Activated B cell treated with CpG ODN at 0.5 μM for 24 hours (primary cell): Measurements from ENCODE around the gene NUP62. TPM values are rescaled to one million over a fixed set of nuclear protein-coding genes. Genes with fewer than 3 reads are reported as not detected.

ENCODE experiments used
- ATAC-seq: fragments of 200-7000 bp; cut with Tn5 transposase; one replicate; pipeline ENCODE4 v1.10.0; 2021; ENCODE audit warnings: low read depth, mild to moderate bottlenecking, moderate library complexity
- CTCF ChIA-PET: fragments of 350-600 bp; sonication (Branson Sonifier 250); formaldehyde crosslinking; loops from one replicate; lab custom pipeline; 2021; ENCODE audit warnings: antibody characterized with exemption; lab: Charles Lee
- POLR2A ChIA-PET: fragments of 350-600 bp; sonication (Branson Sonifier 250); formaldehyde crosslinking; loops from one replicate; lab custom pipeline; 2021; ENCODE audit warnings: antibody characterized with exemption; lab: Charles Lee
- DNase-seq: peaks from one replicate; pipeline ENCODE4 v3.0.0; 2022
- H3K27ac Mint-ChIP-seq: one replicate; pipeline ENCODE4 v1.8.0; 2020; ENCODE audit warnings: mixed read lengths
- H3K27me3 Mint-ChIP-seq: one replicate; pipeline ENCODE4 v1.8.0; 2021; ENCODE audit warnings: mixed read lengths
- H3K36me3 Mint-ChIP-seq: one replicate; pipeline ENCODE4 v1.8.0; 2021; ENCODE audit warnings: low read depth, mixed read lengths
- H3K4me1 Mint-ChIP-seq: one replicate; pipeline ENCODE4 v1.8.0; 2021; ENCODE audit warnings: mixed read lengths
- H3K4me3 Mint-ChIP-seq: one replicate; pipeline ENCODE4 v1.8.0; 2020; ENCODE audit warnings: mild to moderate bottlenecking, mixed read lengths
- H3K9me3 Mint-ChIP-seq: one replicate; pipeline ENCODE4 v1.8.0; 2020; ENCODE audit warnings: mixed read lengths
- intact Hi-C: fragments of 100-400 bp; cut with micrococcal nuclease; formaldehyde crosslinking; loops from one replicate; pipeline ENCODE4 v1.15.1; 2024
- total RNA-seq: library from RNA; stranded (reverse); gene quantifications from 2 replicates; pipeline ENCODE4 v1.2.3, GENCODE V29; 2022
- TF ChIP-seq, protein P1 (sequence below): fragments of 200-600 bp; IDR thresholded peaks from one replicate; pipeline ENCODE4 v1.8.0; 2022; ENCODE audit warnings: antibody characterized with exemption, mild to moderate bottlenecking

The NUP62 gene
- total RNA-seq, 1 donor from 2014 or later: 114 TPM

DNA sequence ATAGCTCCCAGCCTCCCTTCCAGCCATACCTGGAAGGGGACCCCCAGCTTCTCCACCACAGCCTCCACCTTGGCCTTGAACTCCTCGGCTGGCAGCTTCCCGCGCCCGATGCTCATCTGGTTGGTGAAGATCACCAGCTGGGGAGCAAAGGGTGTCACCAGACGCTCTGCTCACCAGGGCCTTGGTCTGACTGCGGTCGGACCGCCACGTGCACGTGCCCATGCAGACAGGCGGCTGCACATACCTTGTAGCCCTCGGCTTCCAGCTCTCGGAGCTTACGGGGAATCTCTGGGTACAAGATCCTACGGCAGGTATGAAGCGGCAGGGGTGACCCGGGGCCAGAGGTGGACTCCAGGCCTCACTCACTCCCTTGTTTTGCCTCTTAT, 65.4 kb downstream of the NUP62 start:
- intact Hi-C loops: no loop called here
- ChIA-PET CTCF (no interaction called here), POLR2A (interaction anchor here (1.3 to 2.2 kb wide), 2 partner anchors 13 to 34 kb away, joined by 4 to 9 read pairs; partner anchors contain the start of gene PTOV1)
- Mint-ChIP-seq H3K27me3 (no peaks in the 10 kb centered on the region), H3K27ac (no peak overlapping the region), H3K36me3 (peaks cover 56% of the 10 kb centered on the region), H3K4me1 (peaks cover 27% of the 10 kb centered on the region), H3K4me3 (no peak overlapping the region), H3K9me3 (no peaks in the 10 kb centered on the region)
- TF ChIP-seq, protein P1, sequence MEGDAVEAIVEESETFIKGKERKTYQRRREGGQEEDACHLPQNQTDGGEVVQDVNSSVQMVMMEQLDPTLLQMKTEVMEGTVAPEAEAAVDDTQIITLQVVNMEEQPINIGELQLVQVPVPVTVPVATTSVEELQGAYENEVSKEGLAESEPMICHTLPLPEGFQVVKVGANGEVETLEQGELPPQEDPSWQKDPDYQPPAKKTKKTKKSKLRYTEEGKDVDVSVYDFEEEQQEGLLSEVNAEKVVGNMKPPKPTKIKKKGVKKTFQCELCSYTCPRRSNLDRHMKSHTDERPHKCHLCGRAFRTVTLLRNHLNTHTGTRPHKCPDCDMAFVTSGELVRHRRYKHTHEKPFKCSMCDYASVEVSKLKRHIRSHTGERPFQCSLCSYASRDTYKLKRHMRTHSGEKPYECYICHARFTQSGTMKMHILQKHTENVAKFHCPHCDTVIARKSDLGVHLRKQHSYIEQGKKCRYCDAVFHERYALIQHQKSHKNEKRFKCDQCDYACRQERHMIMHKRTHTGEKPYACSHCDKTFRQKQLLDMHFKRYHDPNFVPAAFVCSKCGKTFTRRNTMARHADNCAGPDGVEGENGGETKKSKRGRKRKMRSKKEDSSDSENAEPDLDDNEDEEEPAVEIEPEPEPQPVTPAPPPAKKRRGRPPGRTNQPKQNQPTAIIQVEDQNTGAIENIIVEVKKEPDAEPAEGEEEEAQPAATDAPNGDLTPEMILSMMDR: no peak
- DNase-seq (no peak), ATAC-seq (no peak)

DNA sequence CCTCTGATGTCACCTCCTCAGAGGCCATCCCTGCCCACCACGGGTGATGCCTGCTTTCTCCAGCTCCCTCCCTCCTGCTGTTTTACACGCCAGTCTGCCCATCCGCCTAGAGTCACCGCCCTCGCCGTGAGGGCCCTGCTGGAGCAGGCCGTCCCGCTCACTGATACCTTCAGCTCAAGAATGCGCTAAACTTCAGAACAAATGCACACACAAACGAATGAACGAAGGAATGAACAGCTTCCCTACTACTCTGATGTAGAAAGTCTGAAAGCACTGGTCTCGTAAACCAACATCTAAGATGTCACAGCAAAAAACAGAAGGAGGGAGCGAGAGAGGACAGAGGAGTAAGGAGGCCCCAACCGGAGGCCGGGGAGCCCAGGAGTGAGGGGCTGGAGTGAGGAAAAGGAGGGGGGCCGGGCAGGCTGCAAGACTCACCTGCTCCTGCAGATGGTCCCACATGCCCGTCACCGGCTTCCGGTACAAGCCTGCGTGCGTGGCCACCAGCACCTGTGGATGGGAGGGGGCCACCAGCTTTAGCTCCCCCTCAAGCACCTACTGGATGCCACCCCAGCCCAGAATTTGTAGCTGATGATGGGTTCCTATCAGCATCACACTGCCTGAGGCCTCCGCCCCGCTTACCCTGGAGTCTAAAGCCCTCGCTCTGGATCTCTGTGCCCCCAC, 65.9 kb downstream of the NUP62 start:
- intact Hi-C loops: no loop called here
- H3K9me3 Mint-ChIP-seq: no peaks in the 10 kb centered on the region
- no peak overlapping the region for H3K27ac Mint-ChIP-seq
- DNase-seq (no peak), ATAC-seq (no peak)
- TF ChIP-seq, protein P1: no peak
- CTCF ChIA-PET: no interaction called here
- H3K27me3 Mint-ChIP-seq: no peaks in the 10 kb centered on the region
- peaks cover 60% of the 10 kb centered on the region for H3K36me3 Mint-ChIP-seq
- no peak overlapping the region for H3K4me3 Mint-ChIP-seq
- peaks cover 27% of the 10 kb centered on the region for H3K4me1 Mint-ChIP-seq
- POLR2A ChIA-PET: interaction anchor here (0.9 to 2.2 kb wide), 3 partner anchors 10 to 34 kb away, joined by 4 to 9 read pairs (median 5); partner anchors contain the start of gene PTOV1

DNA sequence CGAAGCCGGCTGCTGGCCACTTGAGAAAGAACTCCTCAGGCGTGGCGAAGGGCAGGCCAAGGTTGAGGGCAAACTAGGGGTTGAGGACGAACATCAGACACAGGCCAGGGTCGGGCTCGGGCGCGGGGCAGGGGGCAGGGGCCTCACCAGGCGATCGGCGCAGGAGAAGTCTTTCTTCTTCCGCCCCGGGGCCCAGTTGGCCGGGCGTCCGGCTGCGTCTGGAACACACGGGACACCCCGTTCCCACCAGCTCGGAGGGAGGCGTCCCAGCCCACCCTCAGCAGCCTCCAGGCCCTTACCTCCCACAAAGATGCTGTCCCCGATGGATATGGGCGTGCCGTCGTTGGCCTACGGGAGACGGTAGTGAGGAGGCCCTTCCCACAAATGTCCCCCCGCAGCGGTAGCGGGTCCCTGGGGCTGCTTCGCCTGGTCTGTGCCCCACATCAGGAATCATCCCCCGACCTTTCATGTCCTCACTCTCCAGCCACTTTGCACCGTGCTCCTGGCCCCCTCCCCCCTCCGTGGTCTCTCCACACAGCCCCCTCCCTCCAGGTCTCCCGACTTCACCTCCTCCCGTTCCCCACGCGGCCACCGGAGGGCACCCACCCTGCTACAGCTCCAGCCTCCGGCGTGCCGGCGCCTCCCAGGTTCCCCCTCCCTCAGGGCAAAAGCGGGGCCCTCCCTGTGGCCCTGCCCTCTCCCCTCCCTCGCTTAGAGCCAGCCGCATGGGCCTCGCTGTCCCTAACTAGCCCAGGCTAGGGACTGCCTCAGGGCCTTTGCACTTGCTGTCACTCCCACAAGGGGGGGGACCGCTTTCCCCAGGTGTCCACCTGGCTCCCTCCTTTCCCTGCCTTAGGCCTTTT, 66.7 kb downstream of the NUP62 start:
- Mint-ChIP-seq H3K4me1 (peaks cover 26% of the 10 kb centered on the region), H3K9me3 (no peaks in the 10 kb centered on the region), H3K4me3 (no peak overlapping the region), H3K36me3 (peaks cover 67% of the 10 kb centered on the region), H3K27ac (no peak overlapping the region), H3K27me3 (no peaks in the 10 kb centered on the region)
- DNase-seq (no peak), ATAC-seq (no peak)
- CTCF ChIA-PET: no interaction called here
- POLR2A ChIA-PET: interaction anchor here (0.9 to 2.2 kb wide), 4 partner anchors 9 to 14 kb away, joined by 3 to 9 read pairs (median 4); partner anchors contain the start of genes AKT1S1, PTOV1 and TBC1D17
- intact Hi-C loops: no loop called here
- TF ChIP-seq, protein P1: no peak

DNA sequence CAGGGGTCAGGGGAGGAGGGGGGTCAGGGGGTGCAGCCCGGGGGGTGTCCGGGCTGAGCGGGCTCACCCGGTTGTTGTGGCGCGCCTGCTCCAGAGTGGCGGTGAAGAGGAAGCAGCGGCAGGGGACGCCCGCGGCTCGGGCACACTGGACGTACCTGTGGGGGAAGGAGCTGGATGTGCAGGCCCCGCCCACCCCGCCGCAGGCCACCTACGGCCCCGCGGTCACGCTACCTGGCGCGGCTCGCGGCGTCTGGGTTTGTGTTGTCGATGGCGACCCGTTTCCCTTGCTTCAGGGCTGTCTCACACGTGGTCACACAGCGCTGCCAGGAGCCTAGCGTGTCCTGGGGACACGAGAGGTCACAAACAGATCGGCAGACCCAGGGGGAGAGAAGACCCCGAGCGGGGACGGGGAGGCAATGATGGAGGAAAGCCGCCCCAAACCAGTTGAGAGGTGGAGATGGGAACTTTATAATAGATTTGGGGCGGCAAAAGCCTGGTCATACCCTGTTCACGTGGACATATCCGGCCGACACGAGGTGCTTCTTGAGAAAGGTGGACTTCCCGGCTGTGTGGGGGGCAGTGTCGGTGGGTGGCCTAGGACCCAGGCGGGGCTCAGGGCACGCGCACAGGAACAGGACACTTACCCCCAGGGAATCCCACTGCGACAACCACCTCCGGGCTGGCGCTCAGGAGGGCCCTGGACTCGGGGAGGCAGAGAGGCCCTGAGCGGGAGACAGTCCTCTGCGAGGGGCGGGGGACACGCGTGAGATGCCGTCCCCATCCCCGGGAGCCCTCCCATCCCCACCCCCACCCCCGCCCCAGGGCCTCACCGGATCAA, 67.5 kb downstream of the NUP62 start:
- TF ChIP-seq, protein P1: no peak
- H3K4me3 Mint-ChIP-seq: no peak overlapping the region
- POLR2A ChIA-PET: interaction anchor here (1.0 to 1.1 kb wide), 2 partner anchors 8 to 15 kb away, joined by 3 read pairs; partner anchors contain the start of genes AKT1S1 and TBC1D17

More for the DNA sequence above, 67.5 kb downstream of the NUP62 start:
- Mint-ChIP-seq H3K9me3 (no peaks in the 10 kb centered on the region), H3K27me3 (no peaks in the 10 kb centered on the region), H3K27ac (no peak overlapping the region), H3K36me3 (peaks cover 71% of the 10 kb centered on the region), H3K4me1 (peaks cover 21% of the 10 kb centered on the region)
- ATAC-seq (no peak), DNase-seq (no peak)
- intact Hi-C loops: no loop called here
- CTCF ChIA-PET: no interaction called here
